GM19193 (cell line): ENCODE data around the gene TCF7L2.

Experiments used
- POLR2A ChIP-seq: IDR thresholded peaks from 4 replicates; pipeline ENCODE4 v1.6.1; 2011; ENCODE audit not compliant: insufficient read depth, insufficient read length; ENCODE audit errors: extremely low read depth

TCF7L2 gene

DNA sequence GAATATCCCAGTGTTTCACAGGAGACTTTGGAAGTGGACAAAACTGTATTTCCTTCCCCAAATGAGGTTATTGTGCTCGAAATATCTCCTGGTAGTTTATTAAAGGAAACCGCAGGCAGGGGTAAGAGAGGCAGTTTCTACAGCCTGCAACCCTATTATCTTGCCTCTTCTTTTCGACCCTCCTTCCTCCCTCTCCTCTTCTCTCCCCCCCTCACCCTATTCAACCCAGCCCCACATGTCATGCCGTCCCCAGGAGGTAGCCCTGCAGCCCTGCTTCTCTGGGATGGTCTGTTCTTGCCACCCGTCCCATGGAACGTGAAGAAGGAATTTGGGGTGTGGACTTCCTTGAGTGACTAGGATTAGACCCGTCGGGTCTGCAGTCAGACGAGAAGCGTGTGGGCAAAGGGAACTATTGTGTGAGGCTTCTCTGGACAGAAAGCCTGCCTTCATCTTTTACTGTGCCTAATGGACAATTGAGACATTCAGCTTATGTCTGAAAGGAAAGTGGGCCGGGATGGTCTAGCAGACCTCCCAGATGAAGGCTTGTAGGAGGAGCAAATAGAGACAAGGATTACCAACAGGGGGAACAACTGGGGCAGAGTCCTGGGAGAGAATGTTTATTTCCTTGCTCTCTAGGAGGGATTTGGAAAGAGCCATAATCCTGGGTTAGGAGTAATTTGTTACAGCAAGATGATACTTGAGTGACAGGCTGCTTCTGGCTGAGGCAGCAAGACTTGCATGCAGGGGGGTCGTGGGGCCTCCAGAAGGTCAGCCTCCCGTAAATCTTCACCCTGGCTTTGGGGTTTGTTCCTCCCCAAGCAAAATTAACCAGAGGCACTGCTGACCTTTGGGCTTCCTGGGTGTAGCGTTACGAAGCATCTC is 77.8 kb downstream of the TCF7L2 start:
- TF ChIP-seq POLR2A = no peak

DNA sequence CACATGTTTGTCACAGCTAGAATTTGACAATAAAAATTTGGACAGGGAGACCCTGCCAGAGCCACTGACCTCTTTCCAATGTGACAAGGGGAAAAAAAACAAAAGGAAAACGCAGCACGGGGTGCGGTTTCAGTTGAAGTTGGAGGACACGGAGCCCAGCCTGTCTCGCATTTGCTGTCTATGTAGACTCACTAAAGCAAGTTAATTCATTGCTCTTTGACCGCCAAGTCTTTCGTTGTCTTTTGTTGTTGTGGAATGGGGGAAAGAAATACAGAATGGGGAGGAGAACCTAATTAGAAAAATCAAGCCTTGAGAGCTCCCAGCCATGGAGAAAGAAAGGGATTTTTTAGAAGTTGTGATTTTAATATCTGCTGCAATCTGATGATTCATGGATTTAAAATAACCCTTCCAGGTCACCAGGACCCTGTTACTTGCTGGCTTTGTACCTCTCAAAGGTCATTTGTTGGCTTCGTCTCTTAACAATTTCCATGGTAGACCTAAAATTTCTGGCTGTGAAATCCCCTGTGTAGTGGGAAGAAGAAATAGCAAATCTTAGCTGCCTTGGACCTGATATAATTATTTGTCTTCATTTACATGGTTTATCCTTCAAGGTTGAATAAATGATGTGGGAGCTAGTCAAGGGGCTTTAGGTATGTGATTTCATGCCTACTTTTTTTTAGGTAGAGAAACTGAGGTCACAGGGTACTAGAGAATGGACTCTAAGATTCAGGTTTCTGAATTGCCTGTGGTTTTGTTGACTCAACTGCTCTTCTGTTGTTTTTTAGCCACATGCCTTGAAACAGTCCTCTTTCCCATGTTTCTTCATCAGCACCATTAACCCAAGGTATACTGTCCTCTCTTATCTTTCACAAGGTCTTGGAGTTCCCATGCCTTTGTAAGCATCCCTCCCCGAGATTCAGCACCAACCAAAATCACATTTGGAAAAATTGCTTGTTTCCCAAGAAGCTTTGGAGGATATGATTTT is 78.7 kb downstream of the TCF7L2 start:
- no peak for TF ChIP-seq POLR2A

DNA sequence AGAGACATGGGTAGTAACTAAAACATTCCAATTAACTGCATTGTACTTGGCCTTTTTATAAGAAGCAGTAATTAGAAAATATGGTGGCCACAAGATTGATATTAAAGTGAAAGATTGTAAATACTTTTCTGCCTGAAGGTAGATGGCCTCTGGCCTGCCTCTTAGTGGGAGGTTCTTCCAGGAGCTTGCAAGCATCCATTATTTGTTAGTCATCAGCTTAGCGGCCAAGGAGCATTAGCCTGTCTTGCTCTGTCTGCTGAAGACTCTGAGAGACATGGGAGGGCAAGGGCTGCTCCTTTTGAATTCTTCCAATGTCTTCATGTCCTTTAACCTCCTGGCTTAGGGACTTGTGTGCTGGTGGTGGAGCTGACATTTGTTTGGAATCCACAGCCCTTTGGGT is 80.4 kb downstream of the TCF7L2 start:
- no peak for TF ChIP-seq POLR2A

DNA sequence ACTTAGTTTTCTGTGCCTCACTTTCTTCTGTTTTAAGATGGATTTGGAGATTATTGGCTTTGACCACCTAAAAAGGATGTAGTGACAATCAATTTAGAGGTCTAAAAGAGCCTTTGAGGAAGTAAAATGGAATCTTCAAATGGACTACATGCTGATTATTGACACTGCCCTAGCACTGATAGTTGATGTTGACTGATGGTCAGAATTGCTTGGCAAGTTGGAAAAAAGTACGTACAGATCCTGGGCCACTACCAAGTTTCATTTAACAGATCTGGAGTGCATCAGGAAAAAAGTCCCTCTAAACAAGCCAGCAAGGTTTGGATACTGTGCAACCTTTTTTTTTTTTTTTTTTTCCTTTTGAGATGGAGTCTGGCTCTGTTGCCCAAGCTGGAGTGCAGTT is 81.1 kb downstream of the TCF7L2 start:
- TF ChIP-seq POLR2A = no peak

DNA sequence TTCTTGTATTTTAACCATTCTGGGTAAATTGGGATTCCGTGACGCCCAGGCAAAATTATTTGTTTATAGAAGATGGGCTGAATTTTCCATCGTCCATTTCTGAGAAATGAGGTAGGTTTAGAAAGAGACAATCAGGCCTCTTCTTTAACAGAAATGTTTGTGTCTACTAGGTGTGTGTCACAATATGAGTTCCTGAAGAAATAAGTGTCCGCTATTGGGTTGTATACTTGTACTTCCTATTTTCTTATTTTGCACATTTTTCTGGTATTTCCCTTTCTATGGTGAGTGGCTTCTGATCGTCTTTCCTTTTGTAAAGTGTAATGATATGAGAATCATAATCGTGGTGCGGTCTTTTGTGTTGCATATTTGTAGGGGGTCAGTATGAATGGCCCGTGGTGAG is 83.9 kb downstream of the TCF7L2 start:
- TF ChIP-seq POLR2A = no peak

DNA sequence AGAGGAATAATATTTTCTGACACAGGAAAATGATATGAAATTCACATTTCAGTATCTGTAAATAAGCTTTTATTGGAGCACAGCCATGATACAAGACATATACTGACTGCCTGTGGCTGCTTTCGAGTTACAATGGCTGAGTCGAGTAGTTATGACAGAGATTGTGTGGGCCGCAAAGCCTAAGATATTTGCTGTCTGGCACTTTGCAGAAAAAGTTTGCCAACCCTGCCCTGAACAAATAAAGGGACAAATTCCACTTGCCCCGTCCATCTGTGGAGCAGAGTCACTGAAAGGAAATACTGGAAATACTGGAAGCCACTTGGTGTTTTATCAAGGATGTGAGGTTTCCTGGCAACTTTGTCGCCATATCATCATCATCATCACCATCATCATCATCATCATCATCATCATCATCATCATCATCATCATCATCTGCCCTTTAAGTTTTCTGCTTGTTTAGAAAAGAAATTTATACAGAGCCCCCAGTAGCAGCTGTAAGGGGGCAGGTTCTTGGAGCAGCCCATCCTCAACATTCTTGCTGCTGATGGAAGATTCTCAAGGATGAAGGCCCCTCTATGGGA is 85.8 kb downstream of the TCF7L2 start:
- TF ChIP-seq POLR2A = no peak

DNA sequence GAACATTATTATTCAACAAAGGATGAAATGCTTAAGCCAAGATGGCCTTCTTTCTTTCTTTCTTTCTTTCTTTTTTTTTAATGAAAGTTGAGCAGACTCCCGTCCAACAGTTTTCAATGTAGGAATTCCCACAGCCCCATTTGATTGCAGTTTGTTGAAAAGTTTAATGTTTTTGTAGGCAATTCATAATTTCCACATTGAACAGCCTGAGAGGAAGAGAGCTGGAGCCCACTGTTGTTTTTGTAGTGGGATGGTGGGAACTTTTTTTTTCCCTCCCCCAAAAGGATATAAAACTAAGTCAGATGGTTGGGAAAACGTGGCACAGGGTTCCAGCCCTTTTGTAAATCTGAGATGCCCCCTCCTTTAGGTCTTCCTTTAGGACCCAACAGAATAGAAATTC is 86.6 kb downstream of the TCF7L2 start:
- TF ChIP-seq POLR2A = no peak

DNA sequence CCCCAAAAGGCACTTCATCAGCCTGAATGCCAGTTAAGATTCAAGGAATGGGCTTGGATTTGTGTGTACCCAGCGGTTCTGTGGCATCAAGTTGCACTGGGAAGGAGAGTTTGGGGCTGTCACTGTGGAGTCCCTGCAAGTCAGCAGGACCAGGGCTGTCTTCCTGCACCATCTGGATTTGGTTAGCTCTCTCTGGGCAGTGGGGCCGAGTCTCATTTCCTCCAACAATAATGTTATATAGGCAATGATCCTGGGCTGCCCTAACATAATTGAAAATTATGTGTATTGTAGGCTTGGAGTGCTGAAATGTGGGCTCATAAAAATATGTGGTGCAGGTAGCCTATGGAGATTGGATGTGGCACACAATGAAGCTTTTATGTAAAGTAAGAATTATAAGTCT is 87.2 kb downstream of the TCF7L2 start:
- TF ChIP-seq POLR2A = no peak

DNA sequence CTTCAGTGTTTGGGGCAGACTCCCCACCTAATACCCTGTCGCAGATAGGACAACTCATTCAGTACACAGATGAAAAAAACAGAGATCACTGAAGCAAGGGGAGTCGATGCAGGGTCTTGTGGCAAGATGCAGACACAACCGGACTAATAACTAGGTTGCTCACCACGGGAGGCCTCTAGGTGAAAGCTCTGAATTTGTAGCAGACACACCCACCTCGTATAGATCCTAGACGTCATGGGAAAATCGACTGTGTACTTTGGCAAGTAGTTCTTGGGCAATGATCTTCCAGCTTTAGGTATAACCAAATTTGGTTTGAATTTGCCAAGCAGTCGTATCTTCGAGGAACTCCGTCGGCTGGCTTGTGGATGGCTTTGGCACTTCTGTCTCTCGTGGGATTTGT is 88.1 kb downstream of the TCF7L2 start:
- TF ChIP-seq POLR2A = no peak

DNA sequence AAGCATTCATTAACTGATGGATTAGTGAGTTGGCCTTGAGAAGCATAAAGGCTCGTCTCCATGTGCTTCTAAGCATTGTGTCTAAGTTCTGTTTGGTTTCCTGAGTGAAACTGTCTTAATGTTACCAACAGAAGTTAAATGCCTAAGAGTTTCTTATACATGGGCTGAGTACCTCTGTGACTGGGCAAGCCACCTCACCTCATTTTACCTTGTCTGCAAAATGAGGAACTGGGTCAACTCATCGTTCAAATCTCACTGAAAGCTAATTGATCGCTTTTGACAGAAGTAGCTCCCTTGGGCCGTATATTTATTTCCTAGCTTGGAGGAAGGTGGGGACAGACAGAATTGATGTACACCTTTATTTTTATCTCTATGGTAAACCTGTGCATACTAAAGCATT is 88.9 kb downstream of the TCF7L2 start:
- TF ChIP-seq POLR2A = no peak

DNA sequence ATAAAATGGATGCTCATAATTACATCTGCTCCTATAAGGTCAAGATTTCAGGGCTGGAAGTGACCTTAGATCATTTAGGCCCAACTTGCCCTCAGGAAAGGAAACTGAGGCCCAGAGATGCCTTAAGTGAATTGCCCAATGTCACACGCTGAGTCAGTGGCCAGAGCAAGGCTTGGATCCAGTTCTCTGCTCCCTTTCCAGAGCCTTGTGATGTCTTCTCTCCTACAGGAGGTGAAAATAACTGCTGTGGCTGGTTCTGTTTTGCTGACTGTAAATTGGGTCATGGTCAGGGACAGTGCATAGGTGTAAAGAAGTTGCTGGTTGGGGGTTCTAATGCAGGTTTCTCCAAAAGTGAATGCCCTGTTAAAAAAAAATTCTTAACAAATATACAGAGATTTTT is 91.3 kb downstream of the TCF7L2 start:
- TF ChIP-seq POLR2A = no peak

DNA sequence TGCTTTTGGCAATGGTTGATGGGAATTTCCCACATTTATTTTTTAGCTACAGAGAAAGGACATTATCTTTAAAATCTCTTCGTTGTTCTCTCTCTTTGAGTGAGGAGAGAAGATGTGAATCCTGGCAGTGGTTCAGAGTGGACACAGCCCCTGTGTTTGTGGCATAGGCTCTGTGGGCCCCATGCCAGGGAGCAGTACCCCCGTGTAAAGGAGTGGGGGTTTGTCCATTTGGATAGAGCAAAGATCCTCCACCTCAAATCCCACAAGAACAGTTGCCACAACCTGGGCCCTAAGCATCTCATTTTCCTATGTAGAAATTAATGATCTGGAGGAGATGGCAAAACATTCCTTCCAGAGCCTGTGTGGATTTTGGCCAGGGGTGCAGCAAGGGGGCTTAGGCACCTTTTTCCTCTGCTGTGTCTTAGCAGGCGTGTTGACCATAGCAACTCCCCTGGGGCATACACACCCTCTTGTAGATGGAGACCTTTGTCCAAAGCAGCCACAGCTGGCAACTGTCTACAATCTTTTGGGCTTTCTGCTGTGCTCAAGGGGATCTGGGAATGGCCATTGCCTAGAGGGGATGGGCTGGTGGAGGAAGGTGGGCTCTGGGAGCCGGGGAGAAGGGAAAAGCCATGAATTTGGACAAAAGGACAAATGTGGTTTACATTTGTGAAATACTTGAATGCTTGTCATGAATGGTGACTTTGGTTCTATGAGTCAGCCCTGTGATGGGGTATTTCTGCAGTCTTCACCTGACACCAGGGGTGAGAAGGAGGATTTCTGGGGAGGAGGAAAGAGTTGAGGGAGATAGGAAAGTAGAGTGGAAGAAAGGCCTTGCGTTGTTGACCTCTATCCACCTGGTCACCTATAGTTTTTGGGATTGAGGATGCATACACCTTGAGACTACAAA is 92.0 kb downstream of the TCF7L2 start:
- TF ChIP-seq POLR2A = no peak

DNA sequence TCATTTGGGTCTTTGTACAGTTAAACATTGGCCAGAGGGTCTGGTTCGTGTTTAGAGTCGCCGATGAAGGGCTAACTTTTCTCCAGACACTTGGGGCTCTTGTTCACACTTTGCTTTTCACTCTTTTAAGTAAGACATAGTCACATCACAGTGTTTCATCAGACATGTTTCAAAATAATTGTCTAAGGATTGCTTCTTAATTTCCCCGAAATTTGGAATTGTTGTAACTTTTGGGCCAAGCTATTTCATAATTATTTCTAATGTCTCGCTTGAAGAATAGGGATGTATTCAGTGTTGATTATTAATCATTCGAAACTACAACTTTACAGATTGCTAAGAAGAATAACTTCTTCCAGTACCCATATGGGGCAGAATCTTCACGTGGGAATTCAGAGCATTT is 92.8 kb downstream of the TCF7L2 start:
- TF ChIP-seq POLR2A = no peak

DNA sequence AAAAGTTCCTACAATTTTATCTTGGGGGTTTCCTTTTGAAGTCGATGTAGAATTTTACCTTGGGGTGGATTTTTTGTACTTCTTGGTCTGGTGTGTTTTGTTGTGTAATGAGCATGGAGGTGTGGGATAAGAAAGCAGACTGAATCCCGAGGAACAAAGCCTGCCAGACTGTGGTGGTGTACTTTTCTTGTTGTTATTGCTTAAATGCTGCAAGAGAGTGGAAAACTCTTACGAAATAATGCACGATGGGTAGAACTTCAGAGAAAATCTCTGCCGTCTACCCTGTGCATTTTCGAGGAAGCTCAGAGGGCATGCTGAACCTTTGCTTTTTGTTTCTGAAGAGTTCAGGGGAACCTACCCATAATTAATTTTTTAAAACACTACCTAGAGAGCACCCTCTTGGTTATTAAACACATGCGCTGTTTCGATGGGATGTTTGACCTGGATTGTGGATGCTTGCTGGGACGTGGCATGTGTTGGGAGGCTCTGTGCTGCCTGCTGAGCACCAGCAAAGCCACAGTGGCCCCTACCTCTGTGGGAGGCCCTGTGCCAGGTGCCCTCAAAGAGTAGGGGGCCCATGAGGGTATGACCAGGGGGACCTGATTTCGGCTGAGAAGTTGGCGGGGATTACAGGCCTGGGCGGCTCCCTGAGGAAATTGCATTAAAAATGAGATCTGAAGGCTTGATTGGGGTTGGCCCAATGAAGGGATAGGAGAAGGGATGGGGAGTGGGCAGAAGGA is 94.1 kb downstream of the TCF7L2 start:
- no peak for TF ChIP-seq POLR2A
